ENCODE data around the gene HLA-DOB.

- TF ChIP-seq POLR2A (IDR thresholded peaks at IDR 0.05) (no peak), POLR2AphosphoS5 (IDR thresholded peaks at IDR 0.05) (no peak), CTCF (IDR thresholded peaks at IDR 0.05) (no peak), EP300 (IDR thresholded peaks at IDR 0.05; ENCODE audit: low read depth) (no peak)
These were observed 7.6 kb downstream of the HLA-DOB start for GRCh38 chr6:32809171-32809570.
